ENCODE data around the gene PRORP. TPM values are rescaled to one million over a fixed set of nuclear protein-coding genes. Genes with fewer than 3 reads are reported as not detected.

The PRORP gene
- total and polyA plus RNA-seq, 2 of the 8 experiments (the other 6 are each of a cell fraction or from before 2014, with no cell fraction given), result 30.0 to 44.8 TPM

DNA sequence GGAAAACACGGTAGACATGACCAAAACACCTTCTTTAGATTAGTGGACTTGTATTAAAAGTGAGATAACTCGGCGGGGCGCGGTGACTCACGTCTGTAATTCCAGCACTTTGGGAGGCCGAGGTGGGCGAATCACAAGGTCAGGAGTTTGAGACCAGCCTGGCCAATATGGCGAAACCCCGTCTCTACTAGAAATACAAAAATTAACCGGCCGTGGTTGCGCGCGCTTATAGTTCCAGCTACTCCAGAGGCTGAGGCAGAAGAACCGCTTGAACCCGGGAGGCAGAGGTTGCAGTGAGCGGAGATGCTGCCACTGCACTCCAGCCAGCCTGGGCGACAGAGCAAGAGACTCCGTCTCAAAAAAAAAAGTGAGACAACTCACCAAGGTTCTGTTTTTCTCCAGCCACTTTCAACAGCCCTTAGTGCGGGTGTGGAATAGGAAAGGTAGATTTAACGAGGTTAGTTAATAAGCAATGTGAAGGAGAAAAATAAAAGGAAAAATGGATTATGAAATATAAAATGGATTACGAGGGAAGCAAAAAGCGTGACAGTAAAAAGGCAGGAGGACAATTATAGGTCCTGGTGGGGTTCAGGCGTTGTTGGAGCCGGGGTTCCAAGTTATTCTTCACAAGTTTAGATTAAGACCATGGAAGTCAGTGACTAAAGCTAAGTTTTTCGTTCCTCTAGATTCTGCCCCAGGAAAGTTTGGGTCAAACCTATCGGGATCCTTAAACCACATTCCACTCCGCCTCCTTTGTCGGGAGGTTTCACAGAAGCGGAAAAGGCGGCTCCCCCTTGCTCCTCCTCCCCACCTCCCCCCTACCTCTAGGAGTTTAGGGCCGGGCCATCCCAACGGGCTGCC lies 1.1 kb upstream of the PRORP start (continued):
- TF ChIP-seq CBX5 (IDR thresholded peaks at IDR 0.05; ENCODE audit: low read depth, low read length), result no peak
- no peak for TF ChIP-seq FOSL1 (IDR thresholded peaks at IDR 0.05; ENCODE audit: insufficient read depth, low read depth, low read length)
- TF ChIP-seq SIX5 (IDR thresholded peaks at IDR 0.05; ENCODE audit: low read depth, low read length), result no peak
- no peak for TF ChIP-seq BACH1 (IDR thresholded peaks at IDR 0.05; ENCODE audit: low read length)

Data from H1 (cell line).